Gastroesophageal sphincter (tissue), 4 donors: ENCODE measurements around the gene APBA2. TPM values are rescaled to one million over a fixed set of nuclear protein-coding genes. Genes with fewer than 3 reads are reported as not detected.

Experiments used
- ATAC-seq: fragments of 150-250 bp; one replicate; pipeline ENCODE4 v1.9.1; 2016; ENCODE audit warnings: mild to moderate bottlenecking, moderate library complexity
- H3K27ac ChIP-seq, 4 donors: fragments of 200-600 bp; sonication (generic) in 3 of 4; 1 replicate in 3 of 4; 2 replicates in 1 of 4; pipeline ENCODE4 v1.5.1; 2016 to 2019
- H3K27me3 ChIP-seq: fragments of 200-600 bp; sonication (generic); one replicate; pipeline ENCODE4 v1.5.1; 2019
- H3K36me3 ChIP-seq, 2 donors: fragments of 200-600 bp; sonication (generic); one replicate each; pipeline ENCODE4 v1.5.1; 2019; ENCODE audit warnings: control low read depth in 1 of 2
- H3K4me1 ChIP-seq, 3 donors: fragments of 200-600 bp; sonication (generic); 1 replicate in 2 of 3; 2 replicates in 1 of 3; pipeline ENCODE4 v1.5.1; 2016 to 2019; ENCODE audit warnings: control low read depth in 2 of 3
- H3K4me3 ChIP-seq, 2 donors: fragments of 200-600 bp; sonication (generic); one replicate each; pipeline ENCODE4 v1.5.1; 2019; ENCODE audit warnings: mild to moderate bottlenecking in 1 of 2, moderate library complexity in 1 of 2
- H3K9me3 ChIP-seq, 3 donors: fragments of 200-600 bp; sonication (generic); one replicate each; pipeline ENCODE4 v1.5.1; 2017 to 2019; ENCODE audit warnings: control low read depth in 2 of 3
- CTCF ChIP-seq, 4 experiments: fragments of 200-600 bp in 2 of 4; fragments of 450-650 bp in 2 of 4; sonication (generic) in 1 of 4; IDR thresholded peaks; one replicate each; pipeline ENCODE4 v1.5.1; 2017 to 2019; ENCODE audit warnings: antibody characterized with exemption in 4 of 4, mild to moderate bottlenecking in 2 of 4, moderate library complexity in 2 of 4
- EP300 ChIP-seq: sonication (generic); formaldehyde crosslinking; IDR thresholded peaks from one replicate; pipeline ENCODE4 v1.6.1; 2017; ENCODE audit warnings: antibody characterized with exemption, mild to moderate bottlenecking
- POLR2A ChIP-seq, 2 donors: fragments of 450-650 bp; IDR thresholded peaks; one replicate each; pipeline ENCODE4 v1.6.1; 2017; ENCODE audit warnings: antibody characterized with exemption in 2 of 2, mild to moderate bottlenecking in 2 of 2, moderate library complexity in 1 of 2
- POLR2AphosphoS5 ChIP-seq: sonication (generic); formaldehyde crosslinking; IDR thresholded peaks from one replicate; pipeline ENCODE4 v1.6.1; 2017; ENCODE audit warnings: antibody characterized with exemption
- WGBS, 2 donors: methylation state at CpG; one replicate each; pipeline ENCODE4 v1.1.5; 2018; ENCODE audit warnings: low coverage in 1 of 2; 5-methylcytosine and 5-hydroxymethylcytosine counted together
- total RNA-seq, 4 donors: library from RNA; depleted of rRNA; stranded (reverse); fragments of >200 nt; gene quantifications; one replicate each; pipeline ENCODE4 v1.1.0, GENCODE V29; 2016

APBA2 gene
- total RNA-seq, 4 donors from 2014 or later, result 3.1 to 14.9 (median 4.2) TPM

- Histone ChIP-seq H3K27ac (no peak overlapping the region), H3K4me1 (no peaks in the 10 kb centered on the region), H3K4me3 (no peak overlapping the region), H3K9me3 (no peaks in the 10 kb centered on the region), H3K27me3 (peaks cover 6% of the 10 kb centered on the region), H3K36me3 (no peaks in the 10 kb centered on the region)
- no peak for ATAC-seq
- WGBS, 2 donors, result 86 to 92% methylated on average over 13 to 15 of the region's 15 CpGs
- TF ChIP-seq POLR2A (IDR thresholded peaks at IDR 0.05), result no peak
- TF ChIP-seq POLR2AphosphoS5, result no peak
- TF ChIP-seq EP300, result no peak
- no peak for TF ChIP-seq CTCF (IDR thresholded peaks at IDR 0.05)
Observed at GRCh38 chr15:28953573-28954195, 67.9 kb downstream of the APBA2 start.

GRCh38 chr15:28954466-28955159 lies 68.8 kb downstream of the APBA2 start:
- WGBS, 2 donors, result 81 to 95% methylated on average over 4 to 6 of the region's 12 CpGs
- no peak for ATAC-seq
- H3K27ac ChIP-seq, result no peak overlapping the region
- H3K27me3 ChIP-seq, result peaks cover 6% of the 10 kb centered on the region
- H3K4me3 ChIP-seq, result no peak overlapping the region
- H3K36me3 ChIP-seq, result no peaks in the 10 kb centered on the region
- no peak for TF ChIP-seq EP300
- TF ChIP-seq POLR2A (IDR thresholded peaks at IDR 0.05), result no peak
- TF ChIP-seq POLR2AphosphoS5, result no peak
- TF ChIP-seq CTCF (IDR thresholded peaks at IDR 0.05), result no peak
- H3K4me1 ChIP-seq, result no peaks in the 10 kb centered on the region
- H3K9me3 ChIP-seq, result no peaks in the 10 kb centered on the region

GRCh38 chr15:28955160-28955992 lies 69.6 kb downstream of the APBA2 start:
- Histone ChIP-seq H3K27me3 (peaks cover 6% of the 10 kb centered on the region), H3K9me3 (no peaks in the 10 kb centered on the region), H3K27ac (no peak overlapping the region), H3K36me3 (no peaks in the 10 kb centered on the region), H3K4me3 (no peak overlapping the region), H3K4me1 (no peaks in the 10 kb centered on the region)
- no peak for ATAC-seq
- 75 to 77% methylated on average over 2 to 4 of the region's 8 CpGs for WGBS, 2 donors
- TF ChIP-seq POLR2AphosphoS5 (no peak), POLR2A (IDR thresholded peaks at IDR 0.05) (no peak), EP300 (no peak), CTCF (IDR thresholded peaks at IDR 0.05) (no peak)

GRCh38 chr15:28955993-28956421 lies 70.2 kb downstream of the APBA2 start:
- Histone ChIP-seq H3K36me3 (no peaks in the 10 kb centered on the region), H3K27me3 (peaks cover 6% of the 10 kb centered on the region), H3K4me3 (no peak overlapping the region), H3K4me1 (no peaks in the 10 kb centered on the region), H3K9me3 (no peaks in the 10 kb centered on the region), H3K27ac (no peak overlapping the region)
- TF ChIP-seq EP300 (no peak), CTCF (IDR thresholded peaks at IDR 0.05) (no peak), POLR2AphosphoS5 (no peak), POLR2A (IDR thresholded peaks at IDR 0.05) (no peak)
- WGBS, 2 donors, result 58 to 61% methylated on average over 2 of the region's 5 CpGs
- no peak for ATAC-seq
